Amniotic epithelial cell (primary cell): ENCODE results near the gene COL23A1.

Experiments used
- DNase-seq: peaks from one replicate; pipeline ENCODE4 v3.0.0-alpha.2; 2010; ENCODE audit warnings: low read depth

The COL23A1 gene

GRCh38 chr5:178360222-178360925, 229.8 kb downstream of the COL23A1 start:
- no peak for DNase-seq

GRCh38 chr5:178359738-178360137, 230.5 kb downstream of the COL23A1 start:
- DNase-seq = no peak

GRCh38 chr5:178357678-178358077, 232.5 kb downstream of the COL23A1 start:
- DNase-seq = no peak

GRCh38 chr5:178357121-178357521, 233.1 kb downstream of the COL23A1 start:
- no peak for DNase-seq

- no peak for DNase-seq
Observed at GRCh38 chr5:178356431-178356872, 233.7 kb downstream of the COL23A1 start.

- no peak for DNase-seq
Observed at GRCh38 chr5:178355671-178356070, 234.5 kb downstream of the COL23A1 start.

- DNase-seq = no peak
Observed at GRCh38 chr5:178353461-178353860, 236.7 kb downstream of the COL23A1 start.

- no peak for DNase-seq
Observed at GRCh38 chr5:178352035-178352349, 238.2 kb downstream of the COL23A1 start.

GRCh38 chr5:178351221-178352034, 238.8 kb downstream of the COL23A1 start:
- DNase-seq = no peak

- no peak for DNase-seq
Observed at GRCh38 chr5:178350361-178351220, 239.6 kb downstream of the COL23A1 start.

GRCh38 chr5:178349625-178350353, 240.4 kb downstream of the COL23A1 start:
- no peak for DNase-seq

GRCh38 chr5:178349075-178349511, 241.1 kb downstream of the COL23A1 start:
- no peak for DNase-seq

- no peak for DNase-seq
Observed at GRCh38 chr5:178348356-178349074, 241.7 kb downstream of the COL23A1 start.

GRCh38 chr5:178347956-178348355, 242.2 kb downstream of the COL23A1 start:
- DNase-seq = no peak

GRCh38 chr5:178346607-178347334, 243.4 kb downstream of the COL23A1 start:
- no peak for DNase-seq

GRCh38 chr5:178343306-178343705, 246.9 kb downstream of the COL23A1 start:
- no peak for DNase-seq

- no peak for DNase-seq
Observed at GRCh38 chr5:178341851-178342140, 248.4 kb downstream of the COL23A1 start.

GRCh38 chr5:178341091-178341850, 248.9 kb downstream of the COL23A1 start:
- DNase-seq = no peak

- DNase-seq = no peak
Observed at GRCh38 chr5:178340637-178341036, 249.6 kb downstream of the COL23A1 start.

- no peak for DNase-seq
Observed at GRCh38 chr5:178340187-178340586, 250.0 kb downstream of the COL23A1 start.
